K562 (cell line): ENCODE data around the gene TBPL2. TPM values are rescaled to one million over a fixed set of nuclear protein-coding genes. Genes with fewer than 3 reads are reported as not detected.

Experiments used
- BCOR ChIP-seq: fragments of 450-650 bp; IDR thresholded peaks from 2 replicates; pipeline ENCODE4 v1.6.1; 2016
- C11orf30 ChIP-seq: fragments of 450-650 bp; IDR thresholded peaks from 2 replicates; pipeline ENCODE4 v1.6.1; 2016; ENCODE audit warnings: low read depth, mild to moderate bottlenecking
- CCNT2 ChIP-seq: IDR thresholded peaks from 2 replicates; pipeline ENCODE4 v1.6.1; 2011; ENCODE audit warnings: borderline replicate concordance, low read depth, mild to moderate bottlenecking, moderate library complexity, mixed read lengths, low read length; ENCODE audit not compliant: insufficient read length; ENCODE audit errors: extremely low read depth
- CEBPG ChIP-seq, 3 experiments: fragments of 200-800 bp in 1 of 3; sonication (Bioruptor generic) in 1 of 3; sonication (generic) in 1 of 3; formaldehyde crosslinking in 1 of 3; IDR thresholded peaks in 2 of 3; conservative IDR thresholded peaks in 1 of 3; 2 replicates each; pipeline versions ENCODE4 v1.6.1 to v1.8.0; 2016 to 2022; ENCODE audit warnings: missing compliant biosample characterization in 2 of 3, missing genetic modification characterization in 2 of 3, mild to moderate bottlenecking in 1 of 3, missing genetic modification reagents in 1 of 3
- CHCHD3 ChIP-seq: fragments of 250-450 bp; sonication (Bioruptor Pico); IDR thresholded peaks from 2 replicates; pipeline ENCODE4 v2.1.2; 2022; ENCODE audit warnings: mild to moderate bottlenecking
- ESRRA ChIP-seq: fragments of 450-650 bp; IDR thresholded peaks from 2 replicates; pipeline ENCODE4 v1.6.1; 2014; ENCODE audit warnings: low read depth, mild to moderate bottlenecking, moderate library complexity, borderline replicate concordance
- FOSL1 ChIP-seq: fragments of 200-800 bp; sonication (Bioruptor generic); conservative IDR thresholded peaks from 2 replicates; pipeline ENCODE4 v1.6.1; 2016; ENCODE audit warnings: missing genetic modification characterization, missing compliant biosample characterization
- FOXJ2 ChIP-seq: fragments of 200-800 bp; sonication (Bioruptor generic); IDR thresholded peaks from 2 replicates; pipeline ENCODE4 v1.6.1; 2016; ENCODE audit warnings: missing genetic modification characterization, missing compliant biosample characterization
- HCFC1 ChIP-seq: IDR thresholded peaks from 2 replicates; pipeline ENCODE4 v1.6.1; 2012; ENCODE audit warnings: low read depth, low read length, improper control_type of control experiment
- HDAC6 ChIP-seq: IDR thresholded peaks from 2 replicates; pipeline ENCODE4 v1.6.1; 2012; ENCODE audit warnings: low read depth, mild to moderate bottlenecking, control low read depth, inconsistent platforms, low read length, moderate library complexity
- HMGN3 ChIP-seq: IDR thresholded peaks from 2 replicates; pipeline ENCODE4 v1.6.1; 2011; ENCODE audit warnings: borderline replicate concordance, low read depth, mild to moderate bottlenecking, mixed read lengths, low read length; ENCODE audit not compliant: insufficient read length; ENCODE audit errors: extremely low read depth
- HNRNPK ChIP-seq: fragments of 200-400 bp; formaldehyde crosslinking; IDR thresholded peaks from one replicate; pipeline ENCODE4 v1.6.1; 2018; ENCODE audit warnings: mild to moderate bottlenecking, low read depth, low read length; ENCODE audit not compliant: poor library complexity, severe bottlenecking
- L3MBTL2 ChIP-seq: fragments of 450-650 bp; IDR thresholded peaks from 2 replicates; pipeline ENCODE4 v1.6.1; 2016; ENCODE audit warnings: mild to moderate bottlenecking, moderate library complexity
- PHB ChIP-seq: fragments of 250-450 bp; sonication (Bioruptor Pico); IDR thresholded peaks from 2 replicates; pipeline ENCODE4 v1.5.0; 2021
- POLR3G ChIP-seq: IDR thresholded peaks from 2 replicates; pipeline ENCODE4 v1.6.1; 2011; ENCODE audit not compliant: insufficient read length, insufficient replicate concordance; ENCODE audit errors: extremely low read depth
- PRPF4 ChIP-seq: fragments of 200-400 bp; formaldehyde crosslinking; IDR thresholded peaks from one replicate; pipeline ENCODE4 v1.6.1; 2017; ENCODE audit warnings: low read length, low read depth, mild to moderate bottlenecking; ENCODE audit not compliant: insufficient read depth, poor library complexity, severe bottlenecking
- PTBP1 ChIP-seq: fragments of 200-400 bp; formaldehyde crosslinking; IDR thresholded peaks from 2 replicates; pipeline ENCODE4 v1.6.1; 2017; ENCODE audit warnings: low read depth, low read length
- RAD51 ChIP-seq: fragments of 450-650 bp; IDR thresholded peaks from 2 replicates; pipeline ENCODE4 v1.7.1; 2016; ENCODE audit warnings: low read depth, mild to moderate bottlenecking, borderline replicate concordance
- RBM34 ChIP-seq: fragments of 200-400 bp; formaldehyde crosslinking; IDR thresholded peaks from 2 replicates; pipeline ENCODE4 v1.6.1; 2018; ENCODE audit warnings: low read length, borderline replicate concordance; ENCODE audit not compliant: insufficient read depth
- SIRT6 ChIP-seq: IDR thresholded peaks from one replicate; pipeline ENCODE4 v1.6.1; 2012; ENCODE audit warnings: low read depth, mild to moderate bottlenecking, control low read depth, inconsistent platforms, low read length, moderate library complexity
- SMARCE1 ChIP-seq: fragments of 450-650 bp; IDR thresholded peaks from 2 replicates; pipeline ENCODE4 v1.7.1; 2016; ENCODE audit warnings: mild to moderate bottlenecking
- TARDBP ChIP-seq: fragments of 450-650 bp; IDR thresholded peaks from 2 replicates; pipeline ENCODE4 v1.6.1; 2016
- ZBED1 ChIP-seq: IDR thresholded peaks from 2 replicates; pipeline ENCODE4 v1.6.1; 2014
- ZNF232 ChIP-seq: sonication (generic); formaldehyde crosslinking; IDR thresholded peaks from 2 replicates; pipeline ENCODE4 v1.8.0; 2022; ENCODE audit warnings: mild to moderate bottlenecking, missing genetic modification reagents
- ZNF253 ChIP-seq: fragments of 250-450 bp; sonication (Bioruptor Pico); conservative IDR thresholded peaks from 2 replicates; pipeline ENCODE4 v1.6.1; 2021; ENCODE audit warnings: mild to moderate bottlenecking
- ZNF41 ChIP-seq: fragments of 250-450 bp; sonication (Bioruptor Pico); conservative IDR thresholded peaks from 2 replicates; pipeline ENCODE4 v1.4.0; 2020; ENCODE audit warnings: mild to moderate bottlenecking
- ZNF766 ChIP-seq: fragments of 200-800 bp; sonication (Bioruptor generic); conservative IDR thresholded peaks from 2 replicates; pipeline ENCODE4 v1.6.1; 2016; ENCODE audit warnings: missing genetic modification characterization, missing compliant biosample characterization
- polyA plus RNA-seq, 8 experiments: library from polyadenylated mRNA; depleted of rRNA in 4 of 8; stranded (reverse) in 5 of 8; unstranded in 3 of 8; fragments of >200 nt; fragmentation: Nextera tagmentation in 2 of 8; fragmentation: Illumina TruSeq in 1 of 8; extraction: Ambion mirVana in 2 of 8; extraction: Trizol in 1 of 8; gene quantifications; 2 replicates each; pipeline versions ENCODE4 v1.2.1 to v1.2.3, GENCODE V29; 2011 to 2014; ENCODE audit warnings: inconsistent platforms in 1 of 8, missing spikeins in 1 of 8
- total RNA-seq, 7 experiments: library from RNA; depleted of rRNA in 6 of 7; stranded (reverse); fragments of >200 nt in 6 of 7; fragmentation: Illumina TruSeq in 2 of 7; extraction: Trizol in 2 of 7; gene quantifications; 2 replicates each; pipeline versions ENCODE4 v1.2.1 to v1.2.3, GENCODE V29; 2011 to 2021; ENCODE audit warnings: low replicate concordance in 1 of 7
- TF ChIP-seq, protein P1 (sequence below): fragments of 250-450 bp; sonication (Bioruptor Pico); IDR thresholded peaks from 2 replicates; pipeline ENCODE4 v1.8.0; 2021; ENCODE audit warnings: mild to moderate bottlenecking, moderate library complexity
- TF ChIP-seq, protein P2 (sequence below), 2 experiments: fragments of 250-450 bp in 1 of 2; fragments of 450-650 bp in 1 of 2; sonication (Bioruptor Pico) in 1 of 2; IDR thresholded peaks; 2 replicates each; pipeline versions ENCODE4 v1.6.1 to v1.8.0; 2016 to 2021; ENCODE audit warnings: mild to moderate bottlenecking in 2 of 2, moderate library complexity in 2 of 2, missing compliant biosample characterization in 1 of 2, missing genetic modification characterization in 1 of 2

The TBPL2 gene
- total and polyA plus RNA-seq, 9 of the 15 experiments (the other 6 are each of a cell fraction or from before 2014, with no cell fraction given): not detected

DNA sequence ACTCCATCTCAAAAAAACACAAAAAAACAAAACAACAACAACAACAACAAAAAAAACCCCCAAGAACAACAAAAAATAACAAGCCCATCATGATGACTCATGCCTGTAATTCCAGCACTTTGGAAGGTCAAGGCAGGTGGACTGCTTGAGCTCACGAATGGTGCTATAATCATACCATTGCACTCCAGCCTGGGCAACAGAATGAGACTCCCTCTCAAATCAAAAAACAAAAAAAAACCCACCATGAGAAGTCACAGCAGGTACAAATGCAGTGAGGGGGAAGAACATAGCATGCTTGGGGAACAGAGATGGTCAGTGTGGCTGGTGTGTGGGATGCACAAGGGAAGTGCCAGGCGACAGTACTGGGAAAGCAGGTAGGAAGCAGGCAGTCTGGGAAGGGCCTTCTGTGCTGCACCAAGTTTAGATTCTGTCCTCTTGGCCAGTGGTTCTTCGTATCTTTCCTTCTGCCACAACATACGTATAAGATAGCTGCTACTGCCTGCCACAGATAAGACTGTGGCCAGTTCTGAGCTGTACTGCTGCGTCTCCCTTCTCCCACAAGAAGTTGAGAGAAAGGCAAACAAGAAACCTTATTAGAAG is 56.8 kb downstream of the TBPL2 start (continued):
- TF ChIP-seq CEBPG (CRISPR knock-in tag; IDR thresholded peaks at IDR 0.05) (no peak), CEBPG (tag; conservative IDR thresholded peaks at IDR 0.05 in 1 of 2, IDR thresholded peaks at IDR 0.05 in 1 of 2) (no peak), FOXJ2 (peak; percentile 60; the same call in 1 of the 2 replicates), C11orf30 (0 out of 2 replicates have a peak, but pooled peaks have one; percentile 6), ZNF41 (CRISPR knock-in tag) (no peak), CHCHD3 (CRISPR knock-in tag) (no peak), PHB (no peak), FOSL1 (tag) (no peak; the same call in 1 of the 2 replicates), ZNF232 (CRISPR knock-in tag) (no peak), ZNF253 (CRISPR knock-in tag) (no peak), HMGN3 (peak; percentile 83), ZNF766 (CRISPR knock-in tag) (peak; percentile 92), HDAC6 (no peak), PTBP1 (no peak), HCFC1 (no peak), ESRRA (peak; percentile 57; the same call in 1 of the 2 replicates), L3MBTL2 (peak; percentile 28; the same call in 1 of the 2 replicates), RBM34 (no peak), SIRT6 (no peak), CCNT2 (peak; percentile 89), PRPF4 (no peak), BCOR (0 out of 2 replicates have a peak, but pooled peaks have one; percentile 53), POLR3G (no peak), ZBED1 (no peak), TARDBP (no peak), HNRNPK (no peak), SMARCE1 (peak; percentile 95), RAD51 (no peak)
- TF ChIP-seq, protein P1, sequence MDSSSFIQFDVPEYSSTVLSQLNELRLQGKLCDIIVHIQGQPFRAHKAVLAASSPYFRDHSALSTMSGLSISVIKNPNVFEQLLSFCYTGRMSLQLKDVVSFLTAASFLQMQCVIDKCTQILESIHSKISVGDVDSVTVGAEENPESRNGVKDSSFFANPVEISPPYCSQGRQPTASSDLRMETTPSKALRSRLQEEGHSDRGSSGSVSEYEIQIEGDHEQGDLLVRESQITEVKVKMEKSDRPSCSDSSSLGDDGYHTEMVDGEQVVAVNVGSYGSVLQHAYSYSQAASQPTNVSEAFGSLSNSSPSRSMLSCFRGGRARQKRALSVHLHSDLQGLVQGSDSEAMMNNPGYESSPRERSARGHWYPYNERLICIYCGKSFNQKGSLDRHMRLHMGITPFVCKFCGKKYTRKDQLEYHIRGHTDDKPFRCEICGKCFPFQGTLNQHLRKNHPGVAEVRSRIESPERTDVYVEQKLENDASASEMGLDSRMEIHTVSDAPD (CRISPR knock-in tag): no peak
- TF ChIP-seq, protein P2, sequence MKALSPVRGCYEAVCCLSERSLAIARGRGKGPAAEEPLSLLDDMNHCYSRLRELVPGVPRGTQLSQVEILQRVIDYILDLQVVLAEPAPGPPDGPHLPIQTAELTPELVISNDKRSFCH (CRISPR knock-in tag; IDR thresholded peaks at IDR 0.05): no peak
- TF ChIP-seq, protein P2 (tag; IDR thresholded peaks at IDR 0.05): 0 out of 2 replicates have a peak, but pooled peaks have one; percentile 23
